Right ventricle myocardium superior (tissue), 1 donor: ENCODE results near the gene TMEM44. TPM values are rescaled to one million over a fixed set of nuclear protein-coding genes. Genes with fewer than 3 reads are reported as not detected.
"Not testable (repeated sequence)": the region's sequence is repeated elsewhere in the genome, so short reads cannot be mapped to it uniquely, and the experiment has no call there.

ENCODE experiments used
- ATAC-seq: fragments of 200-7000 bp; cut with Tn5 transposase; one replicate; pipeline ENCODE4 v1.9.1; 2020; ENCODE audit warnings: mild to moderate bottlenecking; ENCODE audit not compliant: poor library complexity
- DNase-seq: peaks from one replicate; pipeline ENCODE4 v3.0.0-alpha.2; 2020
- intact Hi-C: fragments of 100-400 bp; cut with DNase I; formaldehyde crosslinking; loops from one replicate; pipeline ENCODE4 v1.11.2; 2022
- total RNA-seq: library from RNA; stranded (reverse); fragmentation: NEBNext Ultra II Directional; extraction: Animal tissue kit (Norgen Biotek cat#: 25700); gene quantifications from one replicate; pipeline ENCODE4 v1.2.1, GENCODE V29; 2021
- donor health status: DM: no; HTN: yes; CAD: no; lungs with severe emphysema.

Gene TMEM44
- total RNA-seq, 1 donor from 2014 or later, result 3.6 TPM

DNA sequence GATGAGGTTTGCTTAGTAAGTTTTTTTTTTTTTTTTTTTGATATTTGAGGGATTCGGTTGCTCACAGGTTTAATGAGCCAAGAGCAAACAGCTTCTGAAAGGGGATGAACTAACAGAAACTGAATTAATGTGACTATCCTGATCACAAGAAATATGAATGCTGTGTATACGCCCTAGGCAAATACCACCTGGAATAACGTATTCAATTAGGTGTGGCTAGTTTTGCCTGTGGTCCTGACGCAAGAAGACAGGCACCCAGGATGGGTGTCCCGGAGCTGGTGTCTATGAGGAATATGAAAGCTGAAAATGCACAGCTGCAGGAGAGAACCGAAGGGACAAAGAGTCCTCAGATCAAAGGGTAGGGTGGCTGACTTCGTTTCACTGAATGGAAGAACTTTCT is 24.2 kb upstream of the TMEM44 start:
- DNase-seq (no peak), ATAC-seq (no peak)
- intact Hi-C loops, result no loop called here

DNA sequence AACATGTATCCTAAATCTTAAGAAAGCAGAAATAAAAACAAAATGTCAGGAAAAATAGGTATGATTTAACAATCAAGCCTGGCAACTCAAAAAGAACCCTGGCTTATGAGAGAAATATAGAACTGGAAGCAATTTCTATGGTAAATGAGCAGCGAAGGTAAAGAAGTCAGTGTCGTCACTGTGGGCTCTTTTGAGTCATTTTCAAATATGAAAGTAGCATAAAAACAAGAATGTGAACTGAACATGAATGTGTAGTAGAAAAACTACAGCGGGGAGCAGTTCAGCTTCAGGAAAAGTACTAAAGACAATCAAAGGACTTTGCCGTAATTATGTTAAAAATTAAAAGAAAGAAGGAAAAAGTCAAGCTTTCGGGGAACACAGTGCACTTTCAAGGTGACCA is 21.2 kb upstream of the TMEM44 start:
- no peak for DNase-seq
- no peak for ATAC-seq
- intact Hi-C loops, result no loop called here

DNA sequence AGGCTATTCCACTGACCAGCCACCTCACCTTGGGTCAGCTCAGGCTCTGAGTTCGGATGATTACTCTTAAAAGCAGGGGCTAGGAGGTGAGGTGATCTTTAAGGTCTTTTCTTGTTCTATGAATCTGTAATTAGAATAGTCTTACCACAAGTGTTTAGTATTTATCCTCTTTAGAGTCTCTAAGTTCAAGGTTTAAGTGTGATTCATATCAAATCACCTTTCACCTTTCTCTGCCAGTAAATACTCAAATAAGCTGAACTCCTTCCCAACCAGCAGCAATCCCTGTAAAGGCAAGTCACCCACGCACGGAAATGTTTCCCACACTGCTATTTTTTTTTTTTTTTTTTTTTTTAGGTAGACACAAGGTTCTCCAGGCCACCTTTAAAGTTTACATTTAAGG is 14.5 kb upstream of the TMEM44 start:
- intact Hi-C loops, result no loop called here
- no peak for ATAC-seq

GRCh38 chr3:194642769-194643168 is 9.6 kb upstream of the TMEM44 start:
- intact Hi-C loops, result no loop called here
- ATAC-seq (no peak), DNase-seq (no peak)

More for the DNA sequence above, 14.5 kb upstream of the TMEM44 start:
- DNase-seq, result no peak

DNA sequence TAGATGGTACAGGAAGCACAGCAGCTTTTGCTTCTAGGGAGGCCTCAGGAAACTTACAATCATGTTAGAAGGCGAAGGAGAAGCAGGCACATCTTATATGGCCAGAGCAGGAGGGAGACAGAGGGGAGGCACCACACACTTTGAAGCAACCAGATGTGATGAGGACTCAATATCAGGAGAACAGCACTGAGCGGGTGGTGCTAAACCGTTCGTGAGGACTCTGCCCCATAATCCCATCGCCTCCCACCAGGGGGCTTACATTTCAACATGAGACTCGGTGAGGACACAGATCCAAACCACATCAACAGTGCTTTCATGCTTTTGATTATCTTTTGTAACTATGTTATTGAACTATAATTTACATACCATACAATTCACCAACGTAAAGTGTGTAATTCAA is 7.6 kb upstream of the TMEM44 start:
- ATAC-seq (no peak), DNase-seq (no peak)
- intact Hi-C loops, result no loop called here

DNA sequence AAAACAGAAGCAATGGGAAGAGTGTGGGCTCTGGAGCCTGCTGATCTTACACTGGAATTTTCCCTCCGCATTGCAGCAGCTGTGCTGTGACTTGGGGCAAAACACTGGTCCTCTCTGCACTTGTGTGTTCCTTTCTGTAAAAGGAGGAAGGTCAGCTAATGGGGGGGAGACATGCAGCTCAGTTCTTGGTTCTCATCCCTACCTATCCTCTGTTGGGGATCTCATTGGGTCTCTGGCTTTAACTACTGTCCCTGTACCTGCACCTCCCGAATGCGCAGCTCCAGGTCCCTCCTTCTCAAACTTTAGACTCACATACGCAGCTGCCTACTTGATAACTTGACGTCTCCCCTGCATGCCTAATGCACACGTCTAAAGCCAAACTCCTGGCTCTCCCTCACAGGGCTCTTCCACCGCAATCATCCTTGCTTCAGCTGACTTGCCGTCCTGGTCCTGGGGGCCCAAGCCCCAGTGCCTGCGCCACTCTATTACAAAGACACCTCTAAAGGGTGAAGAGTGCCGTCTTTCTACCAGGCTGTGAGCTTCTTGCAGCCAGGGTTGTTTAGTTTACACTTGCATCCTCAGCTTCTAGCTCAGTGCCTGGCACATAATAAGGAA is 5.9 kb upstream of the TMEM44 start:
- DNase-seq (no peak), ATAC-seq (no peak)
- intact Hi-C loops, result no loop called here

GRCh38 chr3:194637541-194638400 is 4.6 kb upstream of the TMEM44 start:
- ATAC-seq (no peak), DNase-seq (no peak)
- intact Hi-C loops, result no loop called here

GRCh38 chr3:194637066-194637465 is 3.8 kb upstream of the TMEM44 start:
- ATAC-seq (no peak), DNase-seq (no peak)
- intact Hi-C loops, result no loop called here

GRCh38 chr3:194632809-194633348 is 340 bp downstream of the TMEM44 start:
- ATAC-seq (peak; percentile 4), DNase-seq (peak; percentile 57)
- intact Hi-C loops, result no loop called here

GRCh38 chr3:194632226-194632808 is 902 bp downstream of the TMEM44 start:
- DNase-seq, result no peak
- no peak for ATAC-seq
- intact Hi-C loops, result no loop called here

- no peak for DNase-seq
- intact Hi-C loops, result no loop called here
- ATAC-seq, result no peak
Measured at GRCh38 chr3:194631696-194632095, 1.5 kb downstream of the TMEM44 start.

DNA sequence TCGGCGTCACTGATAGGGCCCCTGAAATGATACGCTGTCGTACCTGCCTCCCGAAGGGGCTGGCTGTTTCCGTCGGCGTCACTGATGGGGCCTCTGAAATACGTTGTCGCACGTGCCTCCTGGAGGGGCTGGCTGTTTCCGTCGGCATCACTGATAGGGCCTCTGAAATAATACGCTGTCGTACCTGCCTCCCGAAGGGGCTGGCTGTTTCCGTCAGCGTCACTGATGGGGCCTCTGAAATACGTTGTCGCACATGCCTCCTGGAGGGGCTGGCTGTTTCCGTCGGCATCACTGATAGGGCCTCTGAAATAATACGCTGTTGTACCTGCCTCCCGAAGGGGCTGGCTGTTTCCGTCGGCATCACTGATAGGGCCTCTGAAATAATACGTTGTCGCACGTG is 2.5 kb downstream of the TMEM44 start:
- ATAC-seq, intact Hi-C loops, DNase-seq: not testable (repeated sequence)

- ATAC-seq (no peak), DNase-seq (no peak)
- intact Hi-C loops, result no loop called here
Measured at GRCh38 chr3:194624956-194625355, 8.3 kb downstream of the TMEM44 start.

DNA sequence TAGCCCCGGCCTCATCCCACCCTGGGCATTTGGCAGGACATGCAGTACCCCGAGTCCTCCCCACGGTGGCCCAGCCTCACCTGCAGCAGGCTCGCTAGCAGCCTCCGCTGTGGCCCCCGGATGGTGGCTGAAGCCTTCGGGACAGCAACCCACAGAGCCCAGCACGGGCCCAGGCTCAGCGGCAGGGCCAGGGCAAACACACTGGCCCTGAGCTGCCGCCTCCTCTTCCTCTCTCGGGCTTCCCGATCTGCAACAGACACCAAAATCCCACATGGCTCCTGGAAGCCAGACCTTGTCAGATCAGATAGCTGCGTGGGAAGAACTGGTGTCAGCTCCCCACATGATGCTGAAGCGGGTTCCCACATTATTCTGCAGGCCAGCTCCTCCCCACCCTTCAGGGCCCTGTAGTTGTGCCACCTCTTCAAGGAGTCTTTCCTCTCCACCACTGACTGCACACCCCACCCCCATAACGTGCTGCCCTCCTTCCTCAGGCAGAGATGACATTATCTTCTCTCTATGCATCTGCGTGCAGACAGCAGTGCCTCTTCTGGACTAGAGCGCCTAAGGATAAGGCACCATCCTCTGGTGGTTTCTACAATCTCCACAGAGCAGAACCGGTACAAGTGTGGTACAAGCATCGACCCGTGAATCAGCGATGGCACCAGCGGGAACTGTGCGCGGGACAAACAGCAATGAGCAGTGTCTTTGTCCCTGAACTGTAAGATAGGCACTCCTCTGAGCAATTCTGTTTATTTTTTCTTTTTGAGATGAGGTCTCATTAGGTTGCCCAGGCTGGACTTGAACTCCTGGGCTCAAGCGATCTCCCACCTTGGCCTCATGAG is 9.5 kb downstream of the TMEM44 start:
- ATAC-seq, result no peak
- intact Hi-C loops, result no loop called here

GRCh38 chr3:194622621-194623340 is 10.4 kb downstream of the TMEM44 start:
- DNase-seq (peak; percentile 22), ATAC-seq (no peak)
- intact Hi-C loops, result no loop called here

More for the DNA sequence above, 9.5 kb downstream of the TMEM44 start:
- DNase-seq, result no peak

- ATAC-seq (no peak), DNase-seq (no peak)
- intact Hi-C loops, result no loop called here
Measured at GRCh38 chr3:194621947-194622346, 11.3 kb downstream of the TMEM44 start.

DNA sequence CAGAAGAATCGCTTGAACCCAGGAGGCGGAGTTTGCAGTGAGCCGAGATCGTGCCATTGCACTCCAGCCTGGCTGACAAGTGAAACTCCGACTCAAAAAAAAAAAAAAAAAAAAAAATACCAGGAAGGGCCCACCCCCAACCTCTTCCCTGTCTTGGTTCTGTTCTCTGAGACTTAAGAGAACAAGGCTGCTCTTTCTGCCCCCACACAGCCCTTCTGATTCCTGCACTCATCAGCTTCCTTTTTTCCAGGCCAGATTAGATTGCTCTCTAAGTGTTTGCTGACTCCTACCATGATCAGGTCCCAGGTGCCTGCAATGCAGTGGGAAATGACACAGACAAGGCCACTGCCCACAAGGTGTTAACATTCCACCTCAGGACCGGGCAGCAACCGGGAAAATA is 13.0 kb downstream of the TMEM44 start:
- ATAC-seq (no peak), DNase-seq (no peak)
- intact Hi-C loops, result no loop called here

DNA sequence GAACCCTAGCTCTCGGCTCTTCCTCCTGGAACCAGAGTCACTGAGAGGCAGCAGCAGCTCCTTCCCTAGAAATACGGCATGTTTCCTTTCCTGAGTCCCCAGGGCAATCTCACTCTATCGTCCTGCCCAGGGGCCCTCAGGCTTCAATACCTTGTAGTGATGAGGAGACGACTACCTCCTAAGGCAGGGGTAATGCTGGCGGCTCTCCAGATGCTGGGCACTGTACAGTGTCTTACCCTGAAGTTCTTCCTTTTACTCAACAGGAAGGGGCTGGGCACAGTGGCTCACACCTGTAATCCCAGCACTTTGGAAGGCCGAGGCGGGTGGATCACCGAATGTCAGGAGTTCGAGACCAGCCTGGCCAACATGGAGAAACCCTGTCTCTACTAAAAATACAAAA is 13.5 kb downstream of the TMEM44 start:
- DNase-seq (peak; percentile 36), ATAC-seq (no peak)
- intact Hi-C loops, result no loop called here
